Measurements from ENCODE around the gene ARSB. TPM values are rescaled to one million over a fixed set of nuclear protein-coding genes. Genes with fewer than 3 reads are reported as not detected.

Gene ARSB
- total and polyA plus RNA-seq, 9 of the 15 experiments (the other 6 are each of a cell fraction or from before 2014, with no cell fraction given) = 0.52 to 4.6 (median 2.4) TPM

DNA sequence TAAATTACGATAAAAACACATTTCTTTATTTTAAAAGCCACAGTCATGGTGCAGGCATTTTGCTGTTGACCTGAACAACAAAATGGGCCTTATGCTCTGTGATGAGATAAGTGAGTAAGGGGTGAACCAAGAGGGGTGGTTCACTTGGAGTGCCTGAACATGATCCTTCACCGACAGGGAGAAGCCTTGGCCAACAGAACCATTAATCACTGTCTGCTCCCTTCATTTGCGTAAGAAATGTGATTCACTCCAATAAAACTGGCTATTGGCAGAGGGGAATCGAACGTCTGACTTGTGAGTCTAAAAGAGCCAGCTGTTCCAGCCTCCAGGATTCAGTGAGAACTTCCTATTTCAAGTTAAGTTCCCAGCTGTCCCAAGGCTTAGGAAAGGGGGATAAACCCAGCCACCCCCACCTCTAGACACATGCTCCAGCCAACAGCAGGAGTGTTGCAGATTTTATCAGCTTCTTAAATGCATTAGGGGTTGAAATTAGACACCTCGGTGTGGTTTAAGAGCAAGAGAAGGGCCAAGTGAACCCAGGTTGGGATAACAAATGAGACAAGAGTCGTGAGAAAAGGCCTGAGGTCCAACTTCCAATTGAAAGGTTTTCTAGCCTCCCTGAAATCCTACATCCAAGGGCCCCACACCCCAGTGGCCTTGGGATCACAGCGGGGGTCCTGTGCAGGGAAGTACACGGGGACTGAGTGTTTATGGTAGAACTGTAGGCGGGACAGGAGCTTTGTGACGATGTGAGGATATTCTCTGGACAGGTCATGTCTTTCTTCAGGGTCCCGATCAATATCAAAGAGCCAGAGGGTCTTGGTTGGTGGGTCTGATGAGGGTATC is 205.1 kb downstream of the ARSB start (continued):
- peak in 1 of 2 experiments; percentile 17; a peak in 1 of 4 replicates for TF ChIP-seq RCOR1 (IDR thresholded peaks at IDR 0.05; ENCODE audit: borderline replicate concordance in 1 of 2, low read depth in 2 of 2, low read length in 2 of 2)
- TF ChIP-seq HMG20B (CRISPR knock-in tag; IDR thresholded peaks at IDR 0.05) = no peak
- peak; percentile 40 for TF ChIP-seq L3MBTL2 (IDR thresholded peaks at IDR 0.05)
- TF ChIP-seq CEBPG (CRISPR knock-in tag; IDR thresholded peaks at IDR 0.05) = no peak
- TF ChIP-seq CEBPG (tag; conservative IDR thresholded peaks at IDR 0.05 in 1 of 2, IDR thresholded peaks at IDR 0.05 in 1 of 2) = peak; percentile 32 to 45; a peak in 2 of 4 replicates
- TF ChIP-seq, protein P1, sequence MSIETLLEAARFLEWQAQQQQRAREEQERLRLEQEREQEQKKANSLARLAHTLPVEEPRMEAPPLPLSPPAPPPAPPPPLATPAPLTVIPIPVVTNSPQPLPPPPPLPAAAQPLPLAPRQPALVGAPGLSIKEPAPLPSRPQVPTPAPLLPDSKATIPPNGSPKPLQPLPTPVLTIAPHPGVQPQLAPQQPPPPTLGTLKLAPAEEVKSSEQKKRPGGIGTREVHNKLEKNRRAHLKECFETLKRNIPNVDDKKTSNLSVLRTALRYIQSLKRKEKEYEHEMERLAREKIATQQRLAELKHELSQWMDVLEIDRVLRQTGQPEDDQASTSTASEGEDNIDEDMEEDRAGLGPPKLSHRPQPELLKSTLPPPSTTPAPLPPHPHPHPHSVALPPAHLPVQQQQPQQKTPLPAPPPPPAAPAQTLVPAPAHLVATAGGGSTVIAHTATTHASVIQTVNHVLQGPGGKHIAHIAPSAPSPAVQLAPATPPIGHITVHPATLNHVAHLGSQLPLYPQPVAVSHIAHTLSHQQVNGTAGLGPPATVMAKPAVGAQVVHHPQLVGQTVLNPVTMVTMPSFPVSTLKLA (conservative IDR thresholded peaks at IDR 0.05) = peak in 1 of 2 experiments; percentile 21; a peak in 1 of 4 replicates
- TF ChIP-seq SMAD2 (IDR thresholded peaks at IDR 0.05; ENCODE audit: low read depth, low read length) = no peak
- TF ChIP-seq TEAD2 (tag; IDR thresholded peaks at IDR 0.05) = no peak
- TF ChIP-seq EP400 (IDR thresholded peaks at IDR 0.05) = 0 out of 2 replicates have a peak, but pooled peaks have one; percentile 6
- TF ChIP-seq FOXM1 (IDR thresholded peaks at IDR 0.05; ENCODE audit: low read depth) = peak; percentile 22; the same call in 1 of the 2 replicates
- no peak for TF ChIP-seq FOXM1 (CRISPR knock-in tag; IDR thresholded peaks at IDR 0.05; ENCODE audit: low read depth)
- TF ChIP-seq, protein P2, sequence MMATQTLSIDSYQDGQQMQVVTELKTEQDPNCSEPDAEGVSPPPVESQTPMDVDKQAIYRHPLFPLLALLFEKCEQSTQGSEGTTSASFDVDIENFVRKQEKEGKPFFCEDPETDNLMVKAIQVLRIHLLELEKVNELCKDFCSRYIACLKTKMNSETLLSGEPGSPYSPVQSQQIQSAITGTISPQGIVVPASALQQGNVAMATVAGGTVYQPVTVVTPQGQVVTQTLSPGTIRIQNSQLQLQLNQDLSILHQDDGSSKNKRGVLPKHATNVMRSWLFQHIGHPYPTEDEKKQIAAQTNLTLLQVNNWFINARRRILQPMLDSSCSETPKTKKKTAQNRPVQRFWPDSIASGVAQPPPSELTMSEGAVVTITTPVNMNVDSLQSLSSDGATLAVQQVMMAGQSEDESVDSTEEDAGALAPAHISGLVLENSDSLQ (IDR thresholded peaks at IDR 0.05) = peak; percentile 97

Measured in K562 (cell line).